GM10248 (cell line): Measurements from ENCODE around the gene KDM8.

ENCODE experiments used
- CTCF ChIA-PET: fragments of 300-600 bp; sonication (Branson Sonifier 250); formaldehyde crosslinking; extraction: SDS; loops from one replicate; lab custom pipeline; 2021; ENCODE audit warnings: antibody characterized with exemption; lab: Yijun Ruan, JAX
- POLR2A ChIA-PET: fragments of 350-650 bp; sonication (Branson Sonifier 250); formaldehyde crosslinking; extraction: SDS; loops from one replicate; lab custom pipeline; 2020; ENCODE audit warnings: antibody characterized with exemption; lab: Yijun Ruan, JAX
- DNase-seq: peaks from one replicate; pipeline ENCODE4 v3.0.0; 2012; ENCODE audit errors: extremely low spot score
- CTCF ChIP-seq: IDR thresholded peaks from 2 replicates; pipeline ENCODE4 v1.5.1; 2012; ENCODE audit warnings: mild to moderate bottlenecking, low read depth; ENCODE audit errors: extremely low read depth, missing control alignments, control extremely low read depth

Gene KDM8

DNA sequence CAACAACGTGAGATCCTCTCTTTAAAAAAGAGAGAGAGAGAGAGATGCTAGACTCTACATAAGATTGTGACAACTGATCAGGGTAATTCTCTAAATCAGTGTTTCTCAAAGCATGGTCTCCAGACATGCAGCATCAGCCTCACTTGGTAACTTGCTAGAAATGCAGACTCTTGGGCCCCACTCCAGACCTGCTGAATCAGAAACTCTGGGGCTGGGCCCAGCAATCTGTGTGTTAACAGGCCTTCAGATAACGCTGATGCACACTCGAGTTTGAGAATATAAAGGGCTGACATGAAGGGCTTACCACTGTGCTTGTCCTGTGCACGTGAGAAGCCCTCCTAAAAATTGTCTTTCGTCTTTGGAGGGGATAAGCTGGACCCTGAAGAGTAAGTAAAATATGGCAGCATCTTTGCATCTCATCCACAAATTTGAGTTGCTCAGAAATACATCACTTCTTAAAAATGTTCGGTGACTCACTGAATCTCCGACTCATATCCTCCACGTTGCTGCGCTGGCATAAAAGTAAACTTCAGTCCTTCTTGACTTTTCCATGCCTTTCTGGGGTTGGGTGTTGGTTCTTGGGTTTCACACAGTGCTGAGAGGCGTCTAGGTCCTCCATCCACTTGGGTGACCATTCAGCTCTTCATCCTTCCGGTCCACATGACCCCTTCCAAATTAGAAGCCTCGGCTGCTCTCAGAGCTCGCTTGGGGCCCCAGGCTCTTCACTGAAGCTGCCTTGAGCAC, 26.1 kb upstream of the KDM8 start:
- ChIA-PET POLR2A (no interaction called here), CTCF (interaction anchor here (1.1 to 5.2 kb wide), 9 partner anchors 10 to 279 kb away, joined by 3 to 57 read pairs (median 5); no protein-coding TSS in a partner anchor)
- no peak for DNase-seq
- TF ChIP-seq CTCF, result no peak

- peak; percentile 95 for TF ChIP-seq CTCF
- ChIA-PET CTCF (interaction anchor here (0.6 to 5.2 kb wide), 52 partner anchors 8 to 319 kb away, joined by 3 to 57 read pairs (median 4); partner anchors contain the start of gene KDM8), POLR2A (no interaction called here)
- DNase-seq, result peak; percentile 88
Measured at GRCh38 chr16:27179500-27180072, 23.7 kb upstream of the KDM8 start.

- DNase-seq, result no peak
- ChIA-PET POLR2A (no interaction called here), CTCF (interaction anchor here (0.9 to 5.2 kb wide), 12 partner anchors 11 to 275 kb away, joined by 3 to 57 read pairs (median 8); partner anchors contain the start of gene KDM8)
- TF ChIP-seq CTCF, result no peak
Measured at GRCh38 chr16:27181019-27181790, 22.1 kb upstream of the KDM8 start.

DNA sequence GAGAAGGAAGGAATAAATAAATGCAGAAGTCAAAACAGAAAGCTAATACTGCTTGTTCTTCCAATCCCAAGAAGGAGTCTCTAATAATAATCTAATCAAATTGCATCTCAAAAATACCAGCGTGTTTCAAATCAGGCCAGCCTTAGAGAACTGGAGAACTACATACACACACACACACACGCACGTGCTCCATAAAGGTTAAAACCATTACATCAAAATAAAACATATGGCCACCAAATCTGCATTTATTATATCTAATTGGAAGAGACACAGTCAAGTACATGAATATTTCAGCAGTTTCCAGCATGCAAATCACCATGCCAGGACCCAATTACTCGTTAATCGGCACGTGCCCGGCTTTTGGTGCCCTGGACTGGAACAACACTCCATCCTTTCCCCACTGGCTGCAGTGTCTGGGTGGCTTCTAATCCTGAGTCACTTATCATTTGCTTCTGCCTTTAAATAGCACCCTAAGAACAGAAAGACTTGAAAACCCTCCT, 20.4 kb upstream of the KDM8 start:
- CTCF ChIA-PET, result interaction anchor here (1.1 kb wide), 1 partner anchor 27 kb away, joined by 3 read pairs; no protein-coding TSS in a partner anchor
- POLR2A ChIA-PET, result no interaction called here
- no peak for DNase-seq
- TF ChIP-seq CTCF, result no peak

GRCh38 chr16:27185776-27186130, 17.6 kb upstream of the KDM8 start:
- no peak for TF ChIP-seq CTCF
- POLR2A ChIA-PET, result no interaction called here
- DNase-seq, result no peak
- CTCF ChIA-PET, result interaction anchor here (1.1 to 1.6 kb wide), 2 partner anchors 24 to 49 kb away, joined by 3 to 4 read pairs; no protein-coding TSS in a partner anchor

- ChIA-PET CTCF (interaction anchor here (2.1 kb wide), 1 partner anchor 10 kb away, joined by 9 read pairs; no protein-coding TSS in a partner anchor), POLR2A (no interaction called here)
- DNase-seq, result no peak
- TF ChIP-seq CTCF, result no peak
Measured at GRCh38 chr16:27188633-27189032, 14.7 kb upstream of the KDM8 start.
